Gastroesophageal sphincter (tissue), 3 donors: ENCODE data around the gene CCDC97.

Experiments used
- POLR2A ChIP-seq, 2 donors: fragments of 450-650 bp; IDR thresholded peaks; one replicate each; pipeline ENCODE4 v1.6.1; 2017; ENCODE audit warnings: antibody characterized with exemption in 2 of 2, mild to moderate bottlenecking in 2 of 2, moderate library complexity in 1 of 2
- TF ChIP-seq, protein P1 (sequence below), 4 experiments: fragments of 200-600 bp in 2 of 4; fragments of 450-650 bp in 2 of 4; sonication (generic) in 1 of 4; IDR thresholded peaks; one replicate each; pipeline ENCODE4 v1.5.1; 2017 to 2019; ENCODE audit warnings: antibody characterized with exemption in 4 of 4, mild to moderate bottlenecking in 2 of 4, moderate library complexity in 2 of 4

- TF ChIP-seq, protein P1, sequence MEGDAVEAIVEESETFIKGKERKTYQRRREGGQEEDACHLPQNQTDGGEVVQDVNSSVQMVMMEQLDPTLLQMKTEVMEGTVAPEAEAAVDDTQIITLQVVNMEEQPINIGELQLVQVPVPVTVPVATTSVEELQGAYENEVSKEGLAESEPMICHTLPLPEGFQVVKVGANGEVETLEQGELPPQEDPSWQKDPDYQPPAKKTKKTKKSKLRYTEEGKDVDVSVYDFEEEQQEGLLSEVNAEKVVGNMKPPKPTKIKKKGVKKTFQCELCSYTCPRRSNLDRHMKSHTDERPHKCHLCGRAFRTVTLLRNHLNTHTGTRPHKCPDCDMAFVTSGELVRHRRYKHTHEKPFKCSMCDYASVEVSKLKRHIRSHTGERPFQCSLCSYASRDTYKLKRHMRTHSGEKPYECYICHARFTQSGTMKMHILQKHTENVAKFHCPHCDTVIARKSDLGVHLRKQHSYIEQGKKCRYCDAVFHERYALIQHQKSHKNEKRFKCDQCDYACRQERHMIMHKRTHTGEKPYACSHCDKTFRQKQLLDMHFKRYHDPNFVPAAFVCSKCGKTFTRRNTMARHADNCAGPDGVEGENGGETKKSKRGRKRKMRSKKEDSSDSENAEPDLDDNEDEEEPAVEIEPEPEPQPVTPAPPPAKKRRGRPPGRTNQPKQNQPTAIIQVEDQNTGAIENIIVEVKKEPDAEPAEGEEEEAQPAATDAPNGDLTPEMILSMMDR (IDR thresholded peaks at IDR 0.05): no peak
- no peak for TF ChIP-seq POLR2A (IDR thresholded peaks at IDR 0.05)
These were observed 1.1 kb downstream of the CCDC97 start for GRCh38 chr19:41311072-41311471.
